ENCODE results near the gene ZFYVE21.

The ZFYVE21 gene

DNA sequence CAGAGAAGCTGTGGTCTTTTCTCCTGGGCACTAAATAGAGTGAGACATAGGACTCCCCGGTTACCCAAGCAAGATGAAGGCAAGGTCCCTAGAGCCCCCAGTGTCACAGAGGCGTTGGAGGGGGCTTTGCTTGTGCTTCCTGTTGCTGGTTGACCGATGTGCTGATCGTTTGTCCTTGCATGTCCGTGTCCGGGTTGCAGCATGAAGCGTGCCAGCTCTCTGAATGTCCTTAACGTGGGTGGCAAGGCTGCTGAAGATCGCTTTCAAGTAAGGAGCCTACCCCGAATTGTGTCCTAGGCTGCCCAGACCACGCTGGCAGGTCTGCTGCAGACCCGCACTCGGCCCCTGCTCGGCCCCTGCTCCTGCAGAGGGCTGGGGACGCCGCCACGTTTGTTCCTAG is 23.5 kb upstream of the ZFYVE21 start:
- DNase-seq (ENCODE audit: low spot score) = no peak

DNA sequence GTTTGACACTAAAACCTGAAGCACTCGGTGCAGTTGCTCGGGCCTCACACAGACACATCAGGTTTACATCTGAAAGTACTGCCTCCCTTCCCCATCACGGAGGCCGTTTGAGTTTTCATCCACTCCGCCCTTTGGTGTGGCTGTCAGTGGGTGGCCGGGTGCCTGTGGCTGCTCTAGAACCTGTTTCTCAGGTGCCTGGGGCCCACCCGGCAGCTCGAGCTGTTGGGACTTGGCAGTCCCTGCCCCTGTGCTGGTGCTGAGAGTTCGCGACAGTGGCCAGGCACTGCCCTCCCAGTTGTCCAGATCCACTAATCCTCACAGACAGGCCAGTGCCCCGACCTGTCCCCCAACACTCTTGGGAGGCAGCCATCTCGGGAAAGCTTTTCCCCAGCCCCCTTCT is 22.7 kb upstream of the ZFYVE21 start:
- no peak for DNase-seq (ENCODE audit: low spot score)

DNA sequence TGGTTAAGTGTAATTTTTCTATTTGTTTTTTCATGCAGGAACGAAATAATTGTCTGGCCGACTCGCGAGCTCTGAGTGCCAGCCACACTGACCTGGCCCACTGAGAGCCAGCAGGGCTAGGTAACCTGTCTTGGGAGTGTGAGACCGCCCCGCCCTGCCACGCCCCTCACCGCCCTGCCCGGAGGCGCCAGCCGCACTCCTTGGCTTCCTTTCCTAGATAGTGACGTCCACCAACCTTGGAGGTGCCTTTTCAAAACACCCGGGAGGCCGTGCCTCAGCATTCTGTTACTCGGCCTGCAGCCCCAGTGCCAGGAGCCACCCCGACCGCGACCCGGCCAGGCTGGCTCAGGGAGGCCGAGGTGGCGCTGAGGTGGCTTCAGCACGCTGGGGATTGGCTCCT is 22.1 kb upstream of the ZFYVE21 start:
- DNase-seq (ENCODE audit: low spot score) = no peak

DNA sequence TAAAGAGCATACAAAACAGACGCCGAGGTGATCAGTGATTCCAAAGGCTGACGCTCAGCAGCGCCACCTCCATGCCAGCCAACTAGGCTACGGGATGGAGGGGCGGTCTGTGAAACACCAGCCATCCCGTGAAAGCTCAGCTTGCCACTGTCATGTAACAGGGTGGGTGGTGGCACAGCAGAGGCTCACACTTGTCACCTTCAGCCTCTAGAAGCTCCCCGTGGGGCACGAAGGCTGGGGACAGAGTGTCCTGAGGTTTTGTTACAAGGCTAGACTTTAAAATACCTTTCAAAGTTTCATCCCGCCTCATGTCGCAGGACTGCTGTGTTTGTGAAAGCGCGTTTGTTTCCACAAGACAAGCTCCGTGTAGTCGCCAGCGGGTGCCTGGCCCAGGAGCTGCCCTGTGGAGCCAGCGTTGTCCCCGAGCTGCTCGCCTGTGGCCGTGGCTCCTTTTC is 21.0 kb upstream of the ZFYVE21 start:
- DNase-seq (ENCODE audit: low spot score) = no peak

DNA sequence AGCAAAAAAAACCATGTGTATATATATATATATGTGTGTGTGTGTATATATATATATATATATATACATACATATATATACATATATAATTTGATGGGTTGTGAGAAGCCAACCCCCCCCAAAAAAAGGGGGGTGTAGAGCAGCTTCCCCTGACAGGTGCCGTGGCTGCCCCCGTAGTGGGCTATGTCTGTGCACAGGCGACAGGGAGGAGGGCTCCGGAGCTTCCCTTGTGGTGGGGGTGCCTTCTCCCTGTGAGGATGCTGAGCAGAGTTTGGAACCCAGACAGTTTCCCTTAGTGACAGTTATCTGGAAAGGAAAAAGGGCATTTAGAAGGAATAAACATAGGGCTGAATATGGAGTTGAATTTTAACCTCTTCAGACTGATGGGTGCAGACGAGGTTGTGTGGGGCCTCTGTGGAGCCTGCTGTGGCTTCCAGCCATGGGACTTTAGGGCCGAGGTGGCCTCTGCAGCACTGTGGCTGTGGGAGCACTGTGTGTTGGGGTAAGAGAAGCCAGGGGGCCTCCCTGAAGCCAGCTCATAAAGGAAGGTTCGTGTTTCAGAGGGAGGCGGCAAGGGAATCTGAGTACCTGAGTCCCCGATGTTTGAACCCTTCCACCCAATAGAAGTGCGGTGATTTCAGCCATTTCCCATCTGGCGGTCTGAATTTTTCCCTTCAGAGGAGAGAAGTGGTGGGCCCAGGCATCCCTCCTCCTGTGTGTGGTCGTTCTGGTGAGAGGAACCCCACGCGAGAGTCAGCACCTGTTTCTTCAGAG is 20.1 kb upstream of the ZFYVE21 start:
- DNase-seq (ENCODE audit: low spot score) = no peak

DNA sequence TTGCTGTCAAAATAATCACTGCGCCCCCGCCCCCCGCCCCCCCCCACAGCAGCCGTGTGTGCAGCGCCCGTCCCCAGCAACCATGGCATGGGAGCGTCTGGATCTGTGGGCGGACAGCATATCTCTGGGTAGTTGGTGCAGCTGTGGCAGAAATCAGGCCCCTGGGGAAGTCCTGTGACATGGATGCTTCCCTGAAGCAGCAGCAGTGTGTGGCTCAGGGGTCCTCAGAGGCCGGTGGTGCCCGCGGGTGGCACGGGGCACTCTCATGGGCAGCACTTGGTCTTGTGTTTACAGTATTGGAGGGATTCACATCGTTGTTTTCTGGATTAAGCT is 19.6 kb upstream of the ZFYVE21 start:
- DNase-seq (ENCODE audit: low spot score) = no peak

DNA sequence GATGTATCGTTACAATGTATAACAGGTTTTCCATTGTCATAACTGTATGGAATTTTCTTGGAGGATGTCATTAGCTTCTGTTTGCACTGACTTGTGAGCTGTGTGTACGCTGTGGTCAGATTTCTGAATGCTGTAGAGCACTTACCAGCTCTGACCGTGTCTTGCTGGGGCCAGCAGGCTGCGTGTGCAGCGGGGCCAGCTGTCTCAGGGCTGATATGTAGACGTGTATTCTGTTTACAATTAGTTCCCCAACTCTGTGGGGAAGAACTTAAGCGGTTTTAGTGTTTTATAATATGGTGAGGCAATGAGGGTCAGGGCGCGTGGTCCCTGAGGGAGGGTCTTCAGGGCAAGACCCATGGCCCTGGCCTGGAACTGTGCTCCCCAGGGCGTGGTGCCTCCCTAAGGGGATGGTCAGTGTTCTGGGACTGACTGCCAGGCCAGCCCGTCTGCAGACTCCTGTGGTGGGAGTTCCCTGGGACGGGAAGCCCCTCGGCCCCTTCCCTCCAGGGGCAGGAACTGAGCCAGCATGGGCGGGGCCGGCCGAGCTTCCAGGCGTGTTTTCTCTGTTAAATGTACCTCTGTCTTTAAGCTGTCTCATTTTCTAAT is 19.0 kb upstream of the ZFYVE21 start:
- DNase-seq (ENCODE audit: low spot score) = no peak

DNA sequence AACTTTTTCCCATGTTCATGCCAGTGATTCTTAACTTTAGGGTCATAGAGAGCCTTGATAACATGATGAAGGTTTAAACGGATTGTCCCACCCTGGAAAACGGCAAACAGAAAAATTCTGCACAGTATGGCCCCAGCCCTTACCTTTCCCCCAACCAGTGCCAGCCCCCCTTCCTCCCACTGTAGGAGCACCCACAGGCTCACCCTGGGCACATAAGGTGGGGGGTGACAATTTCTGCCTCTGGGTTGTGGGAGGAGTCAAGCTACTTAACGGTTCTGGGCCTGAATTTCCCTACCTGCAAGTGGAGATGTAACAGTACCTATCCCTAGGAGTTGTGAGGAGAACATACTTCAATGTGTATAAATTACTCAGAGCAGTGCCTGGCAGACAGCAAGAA is 18.4 kb upstream of the ZFYVE21 start:
- DNase-seq (ENCODE audit: low spot score) = no peak

DNA sequence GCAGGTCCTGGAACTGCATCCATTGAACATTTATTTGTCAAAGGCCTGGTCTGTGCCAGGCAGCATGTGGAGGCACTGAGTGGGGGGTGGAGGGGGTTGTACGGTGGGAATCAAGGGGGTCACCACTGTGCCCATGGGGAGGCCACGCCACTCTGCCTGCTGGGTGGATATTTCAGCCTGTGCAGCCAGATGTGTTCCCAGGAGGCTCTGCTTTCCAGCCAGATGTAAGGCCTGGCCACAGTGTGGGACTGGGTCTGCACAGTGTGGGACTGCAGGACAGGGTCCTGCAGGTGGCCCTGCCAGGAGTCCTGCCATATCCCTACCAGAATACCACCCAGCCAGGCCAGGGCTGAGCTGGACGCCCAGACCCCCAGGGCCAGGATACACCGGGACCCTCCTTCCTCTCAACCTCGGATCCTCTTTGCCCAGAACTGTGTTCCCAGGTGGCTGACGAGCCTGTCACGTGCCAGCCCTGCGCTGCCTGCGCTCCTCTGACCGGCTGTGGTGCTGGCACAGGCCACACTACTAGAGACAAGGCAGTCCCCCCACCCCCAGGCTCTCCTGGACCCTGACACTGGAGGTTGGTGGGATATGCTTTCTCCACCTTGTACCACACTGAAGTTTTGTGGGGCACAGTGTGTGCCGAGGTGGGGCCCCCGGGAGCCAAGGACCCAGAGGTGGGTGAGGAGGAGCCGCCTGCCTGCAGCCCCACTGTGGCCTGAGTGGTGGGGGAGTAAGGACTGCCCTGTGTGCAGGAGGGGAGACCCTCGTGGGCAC is 17.8 kb upstream of the ZFYVE21 start:
- no peak for DNase-seq (ENCODE audit: low spot score)

DNA sequence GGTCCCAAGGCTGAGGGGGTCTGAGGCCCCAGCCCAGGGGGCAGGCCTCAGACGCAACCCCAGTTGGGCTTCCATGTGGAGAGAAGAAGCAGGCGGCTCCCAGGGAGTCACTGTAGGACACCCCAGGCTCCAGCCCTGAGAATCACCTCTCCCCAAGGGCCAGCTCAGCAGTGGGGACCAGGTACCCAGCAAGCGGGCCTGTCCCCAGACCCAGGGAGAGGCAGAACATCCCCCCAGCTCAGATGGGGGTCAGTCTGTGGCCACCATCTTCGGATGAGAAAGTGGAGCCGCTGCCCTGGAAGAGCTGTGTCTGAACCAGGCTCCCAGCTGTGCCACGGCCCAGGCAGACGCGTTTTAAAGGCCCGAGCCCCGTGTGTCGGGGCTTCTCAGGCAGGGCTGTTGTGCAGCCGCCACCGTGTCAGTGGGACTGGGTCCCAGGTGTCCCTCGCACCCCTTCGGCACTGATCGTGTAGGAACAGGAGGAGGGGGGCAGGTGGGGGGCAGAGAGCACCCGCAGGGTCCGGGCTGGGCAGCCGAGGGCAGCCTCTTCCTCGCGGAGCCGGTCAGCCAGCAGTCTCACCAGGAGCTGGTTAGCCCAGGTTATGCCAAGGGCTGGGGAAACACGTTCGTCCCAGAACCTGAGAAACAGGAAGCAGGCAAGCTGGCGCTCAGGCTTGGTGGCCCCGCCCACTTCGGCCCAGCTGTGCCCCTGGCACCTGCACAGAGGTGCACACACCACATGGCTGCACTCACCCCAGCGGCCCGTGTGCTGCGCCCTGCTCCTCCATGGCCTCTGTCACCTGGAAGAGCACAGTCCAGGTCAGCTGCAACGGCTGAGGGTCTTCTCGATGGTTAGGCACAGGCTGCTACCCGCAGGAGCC is 17.0 kb upstream of the ZFYVE21 start:
- DNase-seq (ENCODE audit: low spot score) = no peak

DNA sequence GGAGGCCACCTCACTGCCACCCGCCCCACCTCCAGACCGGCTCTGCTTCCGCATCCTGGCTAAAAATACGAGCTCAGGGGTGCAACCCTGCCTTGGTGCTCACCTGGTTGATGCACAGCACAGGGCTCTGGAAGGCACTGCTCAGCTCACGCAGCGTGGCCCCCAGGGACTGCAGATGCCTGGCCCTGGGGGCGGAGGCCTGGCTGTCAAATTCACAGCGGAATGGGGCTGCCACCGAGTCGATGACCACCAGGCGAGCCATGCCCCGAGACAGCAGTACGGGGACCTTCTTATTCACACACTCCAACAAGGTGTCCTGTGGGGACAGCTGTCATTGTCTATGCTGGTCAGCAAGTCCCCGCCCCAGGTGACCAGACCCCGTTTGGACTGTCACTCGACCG is 16.3 kb upstream of the ZFYVE21 start:
- DNase-seq (ENCODE audit: low spot score) = no peak

DNA sequence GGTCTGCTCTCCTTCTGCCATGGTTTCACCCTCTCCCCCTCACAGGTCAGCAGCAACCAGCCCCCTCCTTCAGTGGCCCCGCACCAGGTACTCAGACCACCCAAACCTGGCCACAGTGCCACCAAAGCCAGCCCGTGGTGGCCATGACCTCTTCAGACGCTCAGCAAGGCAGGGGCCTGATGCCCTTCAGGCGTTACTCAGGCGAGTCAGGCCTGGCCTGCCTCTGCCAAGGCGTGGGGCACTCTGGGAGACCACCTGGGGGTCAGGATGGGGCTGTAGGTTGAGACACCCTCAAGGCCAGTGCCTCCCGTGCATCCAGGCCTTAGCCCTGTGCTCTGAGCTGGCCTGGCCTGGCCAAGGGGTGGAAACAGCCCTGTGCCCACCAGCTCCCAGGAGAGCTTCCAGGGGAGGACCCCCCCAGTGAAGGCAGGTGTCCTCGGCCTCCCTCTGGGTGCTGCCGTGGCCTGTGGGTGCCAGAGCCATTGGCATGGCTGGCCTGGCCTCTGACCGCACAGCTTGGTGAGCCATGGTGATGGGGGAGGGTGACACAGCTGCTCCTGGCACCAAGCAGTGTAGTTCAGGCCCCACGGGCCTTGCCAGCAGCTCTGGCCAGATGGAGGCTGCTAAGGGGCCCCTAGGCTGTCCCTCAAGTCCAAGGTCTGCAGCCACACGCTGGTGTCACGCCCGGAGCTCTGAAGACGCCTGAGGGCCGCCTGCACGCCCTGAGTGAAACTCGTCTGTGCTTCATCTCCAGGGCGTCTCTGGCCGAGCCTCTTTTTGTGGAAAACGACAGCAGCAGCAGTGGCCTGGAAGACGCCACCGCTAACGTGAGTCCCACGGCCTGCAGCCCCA is 15.5 kb upstream of the ZFYVE21 start:
- no peak for DNase-seq (ENCODE audit: low spot score)

DNA sequence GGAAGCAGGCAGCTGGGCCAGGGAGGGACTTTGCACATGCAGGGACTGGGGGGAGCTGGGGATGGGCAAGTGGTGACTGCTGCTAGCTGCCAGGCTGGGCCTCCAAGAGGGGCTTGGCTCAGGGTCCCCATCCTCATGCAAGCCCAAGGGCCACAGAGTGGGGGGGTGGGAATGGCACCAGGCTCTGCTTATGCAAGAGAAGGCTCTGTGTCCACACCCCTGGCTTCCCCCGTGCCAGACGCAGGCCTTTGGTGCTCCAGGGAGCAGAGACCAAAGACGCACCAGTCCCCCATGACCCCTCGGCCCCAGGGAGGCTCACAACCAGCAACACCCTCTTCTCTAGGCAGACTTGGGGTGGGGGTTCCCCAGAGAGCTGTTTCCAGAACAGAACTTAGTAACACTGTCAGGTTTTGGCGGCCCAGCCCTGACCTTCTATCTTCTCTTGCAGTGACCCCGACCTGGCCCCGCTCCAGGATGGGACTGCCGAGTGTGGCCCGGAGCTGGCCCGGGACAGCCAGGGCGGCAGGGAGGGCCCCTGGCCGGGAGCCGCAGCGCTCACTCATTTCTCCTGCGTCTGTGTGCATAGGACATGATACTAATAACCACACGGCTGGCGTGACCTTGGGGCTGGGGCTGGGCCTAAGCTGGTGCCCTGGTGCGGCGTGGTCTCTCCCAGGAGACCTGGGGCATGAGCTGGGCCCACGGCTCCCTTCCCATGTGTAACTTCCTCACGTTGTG is 14.7 kb upstream of the ZFYVE21 start:
- no peak for DNase-seq (ENCODE audit: low spot score)

DNA sequence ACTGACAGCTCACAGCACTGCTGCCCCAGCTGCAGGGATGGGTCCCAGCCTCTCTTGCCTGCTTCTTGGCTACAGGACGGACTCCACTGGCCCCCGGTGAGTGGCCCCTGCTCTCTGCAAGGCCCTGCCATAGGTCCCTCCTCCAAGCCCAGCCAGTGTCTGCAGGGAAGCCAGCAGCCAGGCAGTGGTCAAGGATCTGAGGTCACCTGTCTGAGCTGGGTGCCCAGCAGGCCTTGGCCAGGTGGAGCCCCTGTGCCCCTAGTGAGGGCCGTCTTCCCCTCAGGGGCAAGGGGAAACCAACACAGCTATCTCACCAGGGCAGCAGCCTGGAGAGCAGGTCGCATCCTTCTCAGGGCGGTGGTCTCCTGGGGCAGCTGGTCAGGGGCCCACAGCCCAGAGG is 13.5 kb upstream of the ZFYVE21 start:
- no peak for DNase-seq (ENCODE audit: low spot score)

DNA sequence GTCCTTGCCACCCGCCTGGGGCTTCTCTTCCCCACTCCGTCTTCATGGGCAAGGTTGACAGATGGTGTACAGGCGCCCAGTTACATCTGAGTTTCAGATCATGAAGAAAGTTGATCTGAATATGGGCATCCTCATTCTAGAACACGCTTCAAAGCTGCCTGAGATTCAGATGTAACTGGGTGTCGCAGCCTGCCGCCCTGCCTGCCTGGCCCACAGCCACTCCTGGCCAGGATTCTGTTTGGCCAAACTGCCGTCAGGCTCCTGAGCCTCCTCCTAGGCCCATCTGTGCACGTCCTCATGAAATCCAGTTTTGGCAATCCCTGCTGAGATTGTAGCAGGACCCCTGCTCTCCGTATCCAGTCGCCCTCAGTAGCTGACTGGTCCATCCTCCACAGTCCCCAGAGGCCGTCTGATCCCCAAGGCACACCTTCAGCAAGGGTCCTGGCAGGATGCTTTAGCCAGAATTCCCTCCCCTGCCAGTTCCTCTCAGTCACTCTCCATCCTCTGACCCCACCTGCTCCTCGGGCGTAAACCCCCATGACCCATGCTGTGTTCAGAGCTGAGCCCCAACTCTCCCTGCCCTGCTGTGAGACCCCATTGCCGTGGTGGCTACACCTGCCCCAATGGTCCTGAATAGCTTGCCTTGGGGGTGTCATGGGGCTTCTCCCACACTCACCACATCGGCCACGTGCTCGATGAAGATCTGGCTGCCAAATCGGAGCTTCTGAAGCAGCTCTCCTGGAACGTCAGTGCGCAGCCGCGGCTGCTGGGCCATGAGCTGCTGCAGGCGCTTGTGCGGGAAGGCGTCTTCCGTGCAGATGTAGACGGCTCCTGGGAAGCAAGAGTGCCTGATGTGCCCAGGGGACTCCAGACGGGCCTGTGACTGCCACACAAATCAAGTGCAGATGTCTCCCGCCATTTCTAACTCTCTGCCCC is 12.8 kb upstream of the ZFYVE21 start:
- no peak for DNase-seq (ENCODE audit: low spot score)

DNA sequence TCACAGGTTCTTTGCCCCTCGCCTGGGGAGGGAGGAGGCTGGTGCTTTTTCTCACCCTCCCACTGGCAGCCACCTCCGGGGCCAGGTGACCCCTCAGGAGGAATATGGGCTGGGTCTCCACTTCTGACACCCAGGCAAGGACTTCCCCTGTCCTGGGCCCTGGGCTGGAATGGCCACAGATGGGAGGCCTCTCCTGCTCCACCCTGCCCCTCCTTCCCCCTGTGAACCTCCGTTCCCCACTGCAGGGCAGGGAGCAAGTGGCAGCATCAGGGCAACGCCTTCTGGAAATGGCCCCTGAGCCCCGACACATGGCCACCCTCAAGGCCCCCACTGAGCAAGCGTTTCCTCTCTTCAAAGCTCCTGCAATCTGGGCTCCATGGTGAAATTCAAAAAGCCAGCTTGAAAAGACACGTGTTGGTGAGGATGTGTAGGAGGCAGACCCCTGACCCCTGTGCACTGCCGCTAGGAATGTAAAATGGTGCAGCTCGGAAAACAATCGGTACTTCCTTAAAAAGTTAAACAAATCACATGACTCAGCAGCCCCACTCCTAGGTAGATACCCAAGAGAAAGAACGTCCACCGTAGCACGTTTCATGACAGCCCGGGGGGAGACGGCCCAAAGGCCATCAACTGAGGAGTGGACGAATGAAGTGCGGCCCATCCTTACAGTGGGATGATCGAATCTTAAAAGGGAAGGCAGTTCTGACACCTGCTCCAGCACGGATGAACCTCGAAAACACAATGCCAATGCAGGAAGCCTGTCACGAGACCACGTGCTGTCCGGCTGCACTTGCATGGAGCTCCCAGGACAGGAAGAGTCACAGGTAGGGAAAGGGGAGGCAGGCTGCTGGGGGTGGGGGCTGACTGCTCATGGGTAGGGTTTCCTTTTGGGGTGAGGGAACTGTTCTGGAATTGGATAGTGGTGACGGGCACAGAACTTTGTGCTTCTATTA is 11.9 kb upstream of the ZFYVE21 start:
- DNase-seq (ENCODE audit: low spot score) = no peak

DNA sequence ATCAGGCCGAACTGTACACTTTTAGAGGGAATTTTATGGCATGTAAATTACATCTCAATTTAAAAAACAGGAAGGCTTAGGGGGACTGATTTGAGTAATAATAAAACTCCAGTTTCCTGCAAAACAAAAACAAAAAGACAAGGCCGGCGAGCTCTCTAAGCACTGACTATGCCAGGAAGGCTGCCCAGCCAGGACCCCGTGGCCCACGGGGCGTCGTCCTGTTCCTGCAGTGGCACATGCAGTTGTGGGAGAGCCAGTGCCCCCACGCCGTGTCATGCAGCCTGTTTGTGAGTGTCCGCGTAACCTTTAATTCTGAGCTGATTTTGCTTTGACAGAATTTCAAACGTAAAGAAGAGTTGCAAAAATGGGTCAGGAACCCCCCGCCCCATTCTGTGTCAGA is 10.9 kb upstream of the ZFYVE21 start:
- no peak for DNase-seq (ENCODE audit: low spot score)

DNA sequence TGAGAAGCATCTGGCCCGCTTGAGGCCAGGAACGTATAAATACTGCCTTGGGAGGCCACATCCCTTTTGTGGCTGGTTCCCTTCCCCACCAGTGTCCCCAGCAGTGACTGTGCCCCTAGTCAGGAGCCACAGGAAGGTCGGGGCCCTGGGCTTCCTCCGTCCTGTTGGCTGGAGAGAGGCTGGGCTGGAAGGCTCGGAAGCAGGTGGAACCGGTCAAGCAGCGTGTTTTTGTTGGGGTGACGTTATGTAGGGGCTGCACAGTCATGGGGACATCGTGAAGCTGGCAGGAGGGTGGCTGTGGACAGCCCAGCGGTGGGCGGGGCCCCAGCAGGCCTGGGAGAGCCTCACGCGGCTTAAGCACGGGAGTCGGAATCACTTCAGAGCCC is 10.5 kb upstream of the ZFYVE21 start:
- no peak for DNase-seq (ENCODE audit: low spot score)
